ENCODE data around the gene UBE2U. TPM values are rescaled to one million over a fixed set of nuclear protein-coding genes. Genes with fewer than 3 reads are reported as not detected.

Gene UBE2U
- total RNA-seq, 4 donors from 2014 or later: not detected

DNA sequence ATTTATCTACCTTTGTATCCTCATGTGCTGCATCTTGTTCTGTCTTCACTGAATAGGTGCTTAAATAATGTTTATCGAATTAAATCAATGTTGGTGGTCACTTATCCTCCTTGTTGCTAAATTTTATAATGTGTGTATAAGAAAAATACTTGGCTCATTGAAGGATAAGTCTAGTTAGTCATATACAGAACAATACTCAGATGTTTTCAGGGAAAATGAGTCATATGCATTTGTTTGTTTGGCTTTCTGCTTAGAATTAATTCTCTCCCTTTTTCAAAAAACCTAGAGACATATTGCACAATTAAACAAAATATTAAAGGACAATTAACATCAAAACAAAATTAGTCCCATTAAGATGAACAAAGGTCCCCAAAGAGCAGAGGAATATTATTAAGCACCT lies 89.0 kb downstream of the UBE2U start:
- H3K4me3 ChIP-seq (ENCODE audit: low read depth, poor library complexity, severe bottlenecking): no peak overlapping the region
- DNase-seq (ENCODE audit: low spot score in 2 of 2): no peak
- TF ChIP-seq, protein P1, sequence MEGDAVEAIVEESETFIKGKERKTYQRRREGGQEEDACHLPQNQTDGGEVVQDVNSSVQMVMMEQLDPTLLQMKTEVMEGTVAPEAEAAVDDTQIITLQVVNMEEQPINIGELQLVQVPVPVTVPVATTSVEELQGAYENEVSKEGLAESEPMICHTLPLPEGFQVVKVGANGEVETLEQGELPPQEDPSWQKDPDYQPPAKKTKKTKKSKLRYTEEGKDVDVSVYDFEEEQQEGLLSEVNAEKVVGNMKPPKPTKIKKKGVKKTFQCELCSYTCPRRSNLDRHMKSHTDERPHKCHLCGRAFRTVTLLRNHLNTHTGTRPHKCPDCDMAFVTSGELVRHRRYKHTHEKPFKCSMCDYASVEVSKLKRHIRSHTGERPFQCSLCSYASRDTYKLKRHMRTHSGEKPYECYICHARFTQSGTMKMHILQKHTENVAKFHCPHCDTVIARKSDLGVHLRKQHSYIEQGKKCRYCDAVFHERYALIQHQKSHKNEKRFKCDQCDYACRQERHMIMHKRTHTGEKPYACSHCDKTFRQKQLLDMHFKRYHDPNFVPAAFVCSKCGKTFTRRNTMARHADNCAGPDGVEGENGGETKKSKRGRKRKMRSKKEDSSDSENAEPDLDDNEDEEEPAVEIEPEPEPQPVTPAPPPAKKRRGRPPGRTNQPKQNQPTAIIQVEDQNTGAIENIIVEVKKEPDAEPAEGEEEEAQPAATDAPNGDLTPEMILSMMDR (IDR thresholded peaks at IDR 0.05): no peak
- no peak for TF ChIP-seq POLR2A (IDR thresholded peaks at IDR 0.05)
- WGBS, 2 donors: 76 to 90% methylated on average over 1 of the region's 1 CpG
- intact Hi-C loops (cut with DNase I; ENCODE audit: low total_unique reads): no loop called here

DNA sequence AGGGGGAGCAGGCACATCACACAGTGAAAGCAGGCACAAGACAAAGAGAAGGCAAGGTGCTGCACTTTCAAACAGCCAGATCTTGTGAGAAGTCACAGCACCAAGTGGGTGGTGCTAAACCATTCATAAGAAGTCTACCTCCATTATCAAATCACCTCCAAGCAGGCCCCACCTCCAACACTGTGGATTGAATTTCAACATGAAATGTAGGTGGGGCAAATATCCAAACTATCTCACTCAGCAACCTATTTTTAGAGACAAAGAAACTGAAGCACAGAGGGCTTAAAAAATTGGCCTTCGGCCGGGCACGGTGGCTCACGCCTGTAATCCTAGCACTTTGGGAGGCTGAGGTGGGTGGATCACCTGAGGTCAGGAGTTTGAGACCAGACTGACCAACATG lies 90.4 kb downstream of the UBE2U start:
- TF ChIP-seq, protein P1 (IDR thresholded peaks at IDR 0.05): no peak
- TF ChIP-seq POLR2A (IDR thresholded peaks at IDR 0.05): no peak
- DNase-seq (ENCODE audit: low spot score in 2 of 2): no peak
- WGBS, 2 donors: 39 to 84% methylated on average over 4 of the region's 4 CpGs
- H3K4me3 ChIP-seq (ENCODE audit: low read depth, poor library complexity, severe bottlenecking): no peak overlapping the region
- intact Hi-C loops (cut with DNase I; ENCODE audit: low total_unique reads): no loop called here

DNA sequence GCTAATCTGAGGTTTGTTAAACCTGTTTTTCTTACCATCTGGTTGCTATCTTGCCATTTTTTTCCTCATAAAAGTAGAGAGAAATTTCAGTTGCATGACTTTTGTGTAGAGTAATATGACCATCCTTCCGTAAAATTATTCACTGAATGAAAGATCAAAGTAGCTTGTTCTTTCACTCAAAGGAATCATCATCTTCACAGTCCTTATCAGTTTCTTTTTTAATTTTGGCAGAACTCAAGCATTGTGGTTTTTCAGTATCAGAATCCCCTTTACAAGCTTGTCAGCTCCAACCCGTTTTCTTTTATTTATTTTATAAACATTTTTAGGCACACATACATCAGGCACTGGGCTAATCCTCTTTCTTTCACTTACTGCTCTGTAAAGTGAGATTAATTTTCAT lies 91.7 kb downstream of the UBE2U start:
- WGBS, 2 donors: 46 to 64% methylated on average over 2 of the region's 2 CpGs
- TF ChIP-seq POLR2A (IDR thresholded peaks at IDR 0.05): no peak
- TF ChIP-seq, protein P1 (IDR thresholded peaks at IDR 0.05): no peak

DNA sequence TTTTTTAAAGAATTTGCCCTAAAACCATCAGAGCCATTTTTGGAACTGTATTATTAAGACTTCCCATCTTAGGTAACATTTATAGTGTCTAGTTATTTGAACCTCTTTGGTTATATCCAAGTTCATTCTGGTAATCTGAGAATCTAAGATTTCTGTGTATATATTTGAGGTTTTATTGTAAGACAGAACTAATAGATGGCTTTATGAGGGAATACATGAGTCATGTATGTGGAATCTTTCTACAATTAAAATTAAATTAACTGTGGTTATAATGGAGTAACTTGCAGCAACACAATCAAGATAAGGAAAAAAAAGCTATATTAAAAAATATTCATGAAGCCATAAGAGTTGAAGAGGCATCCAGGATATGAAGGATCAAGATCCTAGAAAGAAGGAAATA lies 92.1 kb downstream of the UBE2U start:
- TF ChIP-seq, protein P1 (IDR thresholded peaks at IDR 0.05): no peak
- no peak for TF ChIP-seq POLR2A (IDR thresholded peaks at IDR 0.05)
- intact Hi-C loops (cut with DNase I; ENCODE audit: low total_unique reads): no loop called here
- no peak for DNase-seq (ENCODE audit: low spot score in 2 of 2)
- no peak overlapping the region for H3K4me3 ChIP-seq (ENCODE audit: low read depth, poor library complexity, severe bottlenecking)

More for the DNA sequence above, 91.7 kb downstream of the UBE2U start:
- no peak for DNase-seq (ENCODE audit: low spot score in 2 of 2)
- no peak overlapping the region for H3K4me3 ChIP-seq (ENCODE audit: low read depth, poor library complexity, severe bottlenecking)
- intact Hi-C loops (cut with DNase I; ENCODE audit: low total_unique reads): no loop called here

DNA sequence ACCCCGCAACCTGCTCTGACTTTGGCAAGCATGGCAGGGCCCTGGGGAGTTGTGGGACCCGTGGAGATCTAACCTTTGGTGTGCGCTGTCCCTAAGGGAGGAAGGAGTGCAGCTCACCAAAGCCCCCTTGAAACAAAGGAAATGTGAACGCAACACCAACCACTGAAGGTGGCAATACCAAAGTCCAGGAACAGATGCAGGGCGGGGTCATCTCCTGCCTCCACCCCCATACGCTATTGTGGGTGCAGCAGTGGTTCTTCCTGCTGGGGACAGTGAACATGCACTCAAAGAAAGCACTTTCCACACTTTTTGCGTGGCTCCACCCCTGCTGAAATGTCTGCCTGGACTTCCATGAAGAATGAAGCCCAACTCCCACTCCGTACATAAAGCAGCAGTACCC lies 93.0 kb downstream of the UBE2U start:
- no peak overlapping the region for H3K4me3 ChIP-seq (ENCODE audit: low read depth, poor library complexity, severe bottlenecking)
- no peak for TF ChIP-seq POLR2A (IDR thresholded peaks at IDR 0.05)
- TF ChIP-seq, protein P1 (IDR thresholded peaks at IDR 0.05): no peak
- intact Hi-C loops (cut with DNase I; ENCODE audit: low total_unique reads): no loop called here
- DNase-seq (ENCODE audit: low spot score in 2 of 2): no peak
- 90 to 93% methylated on average over 8 of the region's 8 CpGs for WGBS, 2 donors

DNA sequence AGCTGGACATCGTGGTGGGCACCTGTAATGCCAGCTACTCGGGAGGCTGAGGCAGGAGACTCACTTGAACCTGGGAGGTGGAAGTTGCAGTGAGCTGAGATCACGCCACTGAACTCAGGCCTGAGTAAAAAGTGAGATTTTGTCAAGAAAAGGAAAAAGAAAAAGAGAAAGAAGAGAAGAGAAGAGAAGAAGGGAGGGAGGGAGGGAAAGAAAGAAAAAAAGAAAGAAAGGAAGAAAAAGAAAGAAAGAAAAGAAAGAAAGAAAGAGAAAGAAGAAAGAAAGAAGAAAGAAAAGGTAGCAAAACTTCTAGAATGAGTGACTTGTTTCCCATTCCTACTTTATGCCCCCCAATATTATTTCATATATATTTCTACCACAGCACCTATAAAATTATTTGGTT lies 98.8 kb downstream of the UBE2U start:
- intact Hi-C loops (cut with DNase I; ENCODE audit: low total_unique reads): no loop called here
- WGBS, 2 donors: 87 to 90% methylated on average over 3 of the region's 3 CpGs
- H3K4me3 ChIP-seq (ENCODE audit: low read depth, poor library complexity, severe bottlenecking): no peak overlapping the region
- DNase-seq (ENCODE audit: low spot score in 2 of 2): no peak
- TF ChIP-seq, protein P1 (IDR thresholded peaks at IDR 0.05): no peak
- no peak for TF ChIP-seq POLR2A (IDR thresholded peaks at IDR 0.05)
